ENCODE data around the gene PDE4D. TPM values are rescaled to one million over a fixed set of nuclear protein-coding genes. Genes with fewer than 3 reads are reported as not detected.
"Not testable (repeated sequence)": the region's sequence is repeated elsewhere in the genome, so short reads cannot be mapped to it uniquely, and the experiment has no call there.

The PDE4D gene
- polyA plus RNA-seq, 4 donors = 19.4 to 35.9 (median 23.1) TPM

DNA sequence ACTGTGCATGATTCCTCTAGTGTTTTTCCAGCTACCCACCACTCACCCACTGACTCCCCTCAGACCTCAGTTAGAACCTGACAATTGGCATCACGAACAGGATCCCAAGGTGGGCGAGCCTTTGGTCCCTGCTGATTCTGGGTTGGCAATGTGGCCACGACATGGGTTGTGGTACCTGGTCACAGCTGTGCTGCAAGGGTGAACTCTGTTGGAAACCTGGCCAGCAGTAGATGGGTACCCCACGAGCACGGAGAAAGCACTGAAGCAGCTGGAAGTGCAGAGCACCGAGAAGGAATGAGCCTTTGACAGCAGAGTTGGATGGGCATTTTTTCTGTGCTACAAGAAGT is 180.1 kb downstream of the PDE4D start:
- DNase-seq (ENCODE audit: low read depth in 4 of 4, low spot score in 2 of 4) = no peak

DNA sequence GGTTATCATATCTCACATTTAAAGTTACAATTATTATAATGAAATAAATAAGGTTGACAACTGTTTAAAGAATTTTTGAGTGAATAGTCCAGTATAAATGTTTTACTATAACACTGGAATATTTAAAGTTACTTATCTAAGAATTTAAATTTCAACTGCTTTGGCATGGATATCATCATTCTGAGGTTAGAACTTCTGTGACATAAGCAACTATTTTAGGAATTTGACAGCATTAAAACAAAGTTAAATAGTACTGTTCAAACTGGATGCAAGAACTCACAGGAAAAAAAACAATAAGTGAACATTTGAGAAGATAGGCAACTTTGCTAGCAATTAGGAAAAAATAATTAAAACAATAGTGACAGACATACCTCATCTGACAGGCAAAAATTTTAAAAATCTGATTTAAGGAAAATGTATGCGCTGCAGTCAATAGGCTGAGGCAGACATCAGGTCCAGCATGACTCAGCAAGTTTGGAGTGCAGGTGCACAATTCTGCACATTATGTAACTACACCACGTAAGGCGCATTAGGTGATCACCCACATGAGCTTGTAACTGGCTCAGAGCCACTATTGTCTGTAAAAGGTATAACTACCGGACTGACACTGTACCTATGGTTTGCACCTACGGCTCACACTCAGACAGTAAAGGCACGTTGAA is 180.6 kb downstream of the PDE4D start:
- no peak for DNase-seq (ENCODE audit: low read depth in 4 of 4, low spot score in 2 of 4)

DNA sequence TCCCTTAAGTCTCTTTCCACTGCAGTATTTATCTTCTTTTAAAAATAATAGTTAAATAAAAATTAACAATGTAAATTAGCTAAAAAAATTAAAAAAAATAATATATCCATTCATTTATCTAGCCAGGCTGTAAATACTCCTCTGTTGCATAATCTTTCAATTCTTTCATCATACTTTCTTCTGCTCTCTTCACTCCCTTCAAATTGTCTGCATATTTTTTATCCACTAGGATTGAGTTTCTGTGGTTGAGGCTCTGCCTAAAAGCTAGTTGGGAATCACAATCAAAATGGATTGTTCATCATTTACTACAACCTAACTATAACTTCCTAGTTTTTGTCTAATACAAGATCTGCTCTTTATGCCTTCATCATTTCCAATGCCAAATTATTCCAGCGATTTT is 182.2 kb downstream of the PDE4D start:
- DNase-seq (ENCODE audit: low read depth in 4 of 4, low spot score in 2 of 4) = no peak

DNA sequence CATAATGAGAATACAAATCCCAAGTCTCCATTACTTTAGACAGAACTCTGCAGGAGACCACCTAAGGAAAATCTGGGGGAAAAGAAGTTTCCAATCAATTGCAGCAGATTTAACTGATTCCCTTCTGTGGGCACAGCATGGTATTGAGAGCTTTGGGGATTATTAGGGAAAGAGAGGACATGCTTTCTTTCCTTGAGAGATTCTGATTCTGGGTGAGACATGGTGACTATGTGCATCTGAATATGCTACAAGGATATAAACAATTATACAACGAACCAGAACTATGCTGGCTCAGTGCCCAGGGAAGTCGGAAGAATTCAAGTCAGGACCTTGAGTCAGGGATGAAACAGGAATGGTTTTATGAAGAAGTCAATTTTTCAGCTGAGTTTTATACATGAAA is 183.7 kb downstream of the PDE4D start:
- no peak for DNase-seq (ENCODE audit: low read depth in 4 of 4, low spot score in 2 of 4)

DNA sequence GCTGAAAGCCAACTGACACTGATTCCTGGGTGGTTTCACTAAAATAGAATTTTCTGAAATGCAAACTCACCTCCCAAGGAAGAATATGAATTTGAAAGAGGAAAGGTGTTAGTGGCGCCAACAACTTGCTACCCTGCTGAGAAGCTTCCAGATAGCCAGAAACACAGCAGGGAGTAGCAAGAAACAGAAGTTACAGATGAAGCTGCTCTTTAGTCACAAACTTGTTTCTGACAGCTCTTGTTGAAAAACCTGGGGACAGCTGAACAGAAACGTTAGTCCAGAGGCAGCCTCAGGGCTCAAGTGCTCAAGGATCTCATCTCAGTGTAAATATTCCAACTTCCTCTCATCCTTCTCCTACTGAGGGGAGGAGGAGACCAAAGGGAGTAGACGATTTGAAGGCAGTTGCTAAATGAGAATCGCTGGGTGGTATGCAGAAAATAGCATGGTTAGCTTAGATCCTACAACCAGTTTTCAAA is 184.1 kb downstream of the PDE4D start:
- DNase-seq (ENCODE audit: low read depth in 4 of 4, low spot score in 2 of 4) = no peak

DNA sequence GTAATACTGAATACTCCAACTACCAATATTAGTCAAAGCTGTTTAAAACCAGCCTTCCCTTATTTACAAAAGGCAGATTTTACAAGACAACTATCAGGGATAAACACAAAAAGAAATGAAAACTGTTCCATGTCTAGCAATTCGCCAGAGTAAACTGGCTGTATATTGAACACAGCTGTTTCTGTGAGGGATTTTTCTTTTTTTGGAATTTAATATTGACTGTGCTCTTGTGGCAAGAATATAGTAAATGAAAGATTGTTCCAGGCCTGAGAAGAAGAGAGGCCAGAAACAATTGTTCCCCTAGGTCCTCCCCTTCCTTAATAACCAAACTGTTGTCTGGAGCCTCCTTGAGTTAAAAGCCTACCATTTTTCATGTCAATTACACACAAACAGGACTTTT is 188.6 kb downstream of the PDE4D start:
- no peak for DNase-seq (ENCODE audit: low read depth in 4 of 4, low spot score in 2 of 4)

DNA sequence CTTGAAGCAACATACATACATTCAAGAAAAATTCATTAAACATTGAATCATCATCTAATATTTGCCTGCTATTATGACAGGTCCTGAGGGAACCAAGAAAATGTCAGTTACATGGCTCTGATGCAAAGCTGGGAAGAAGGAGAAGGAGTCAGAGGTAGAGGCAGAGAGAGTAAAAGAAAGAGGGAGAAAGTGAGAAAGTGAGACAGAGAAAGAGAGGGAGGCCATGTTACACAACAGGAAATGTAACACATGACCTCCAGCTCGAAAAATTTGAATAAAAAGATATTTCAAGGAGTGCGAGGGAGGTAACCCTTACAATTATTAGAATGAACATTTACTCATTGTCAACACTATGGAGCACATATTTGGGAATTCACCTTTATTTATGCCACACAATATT is 189.7 kb downstream of the PDE4D start:
- DNase-seq (ENCODE audit: low read depth in 4 of 4, low spot score in 2 of 4) = no peak

DNA sequence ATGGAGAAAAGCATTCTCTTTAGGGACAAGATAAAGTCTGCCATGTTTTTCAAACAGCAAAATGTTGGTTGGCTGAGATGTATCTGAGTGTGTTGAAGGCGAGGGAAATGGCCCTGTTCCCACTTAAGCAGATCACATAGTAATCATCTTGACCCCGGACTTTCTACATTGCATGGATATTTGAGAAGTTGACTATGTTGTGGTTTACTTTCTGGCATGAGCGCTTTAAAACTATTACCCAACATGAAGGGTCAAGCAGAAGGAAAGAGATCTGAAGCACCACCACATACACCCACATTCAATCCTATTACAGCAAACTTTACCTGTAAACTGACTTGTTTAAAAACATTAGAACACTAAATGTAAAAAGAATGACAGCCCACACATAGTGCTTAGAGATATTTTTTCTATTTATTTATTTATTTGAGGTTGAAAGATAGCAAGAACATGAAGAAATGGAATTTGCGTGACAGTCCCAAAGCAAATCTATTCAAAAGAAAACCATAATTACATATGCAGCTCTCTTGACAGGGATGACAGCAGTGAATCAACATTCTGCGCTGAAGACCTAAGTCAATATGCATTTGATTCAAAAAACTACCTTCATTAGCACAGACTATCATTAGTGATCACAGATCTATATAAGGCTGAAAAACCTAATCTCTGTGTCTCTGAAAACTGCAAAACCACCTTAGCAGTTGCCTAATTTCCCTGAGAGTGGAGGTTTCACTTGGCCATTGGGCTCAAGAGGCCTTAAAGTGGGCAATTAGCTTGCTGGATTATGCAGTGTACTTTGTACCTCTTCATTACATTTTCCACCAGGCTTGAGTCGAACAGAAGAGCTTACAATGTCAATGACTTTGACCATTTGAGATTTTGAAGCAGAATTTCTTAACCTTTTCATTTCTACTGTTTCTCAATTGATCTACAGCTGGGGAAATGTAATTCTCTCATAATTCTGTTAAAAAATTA is 195.0 kb downstream of the PDE4D start:
- no peak for DNase-seq (ENCODE audit: low read depth in 4 of 4, low spot score in 2 of 4)

DNA sequence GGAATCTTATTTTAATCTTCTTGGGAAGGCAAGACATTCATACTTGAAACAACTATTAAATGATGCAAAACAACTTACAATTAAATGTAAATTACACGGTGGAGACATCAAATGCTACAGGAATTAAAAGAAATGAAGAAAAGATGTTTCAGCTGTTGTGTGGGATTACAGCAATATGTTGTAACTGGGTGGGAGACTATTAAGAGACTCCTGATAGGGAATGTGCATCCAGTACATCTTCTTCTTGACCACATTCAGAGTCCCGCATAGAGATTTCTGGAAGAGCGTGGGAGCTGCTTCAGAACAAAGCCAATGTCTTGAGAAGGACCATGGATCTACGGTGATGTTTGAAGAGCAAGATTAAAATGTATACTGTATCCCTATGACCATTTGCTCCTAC is 199.1 kb downstream of the PDE4D start:
- DNase-seq (ENCODE audit: low read depth in 4 of 4, low spot score in 2 of 4) = no peak

DNA sequence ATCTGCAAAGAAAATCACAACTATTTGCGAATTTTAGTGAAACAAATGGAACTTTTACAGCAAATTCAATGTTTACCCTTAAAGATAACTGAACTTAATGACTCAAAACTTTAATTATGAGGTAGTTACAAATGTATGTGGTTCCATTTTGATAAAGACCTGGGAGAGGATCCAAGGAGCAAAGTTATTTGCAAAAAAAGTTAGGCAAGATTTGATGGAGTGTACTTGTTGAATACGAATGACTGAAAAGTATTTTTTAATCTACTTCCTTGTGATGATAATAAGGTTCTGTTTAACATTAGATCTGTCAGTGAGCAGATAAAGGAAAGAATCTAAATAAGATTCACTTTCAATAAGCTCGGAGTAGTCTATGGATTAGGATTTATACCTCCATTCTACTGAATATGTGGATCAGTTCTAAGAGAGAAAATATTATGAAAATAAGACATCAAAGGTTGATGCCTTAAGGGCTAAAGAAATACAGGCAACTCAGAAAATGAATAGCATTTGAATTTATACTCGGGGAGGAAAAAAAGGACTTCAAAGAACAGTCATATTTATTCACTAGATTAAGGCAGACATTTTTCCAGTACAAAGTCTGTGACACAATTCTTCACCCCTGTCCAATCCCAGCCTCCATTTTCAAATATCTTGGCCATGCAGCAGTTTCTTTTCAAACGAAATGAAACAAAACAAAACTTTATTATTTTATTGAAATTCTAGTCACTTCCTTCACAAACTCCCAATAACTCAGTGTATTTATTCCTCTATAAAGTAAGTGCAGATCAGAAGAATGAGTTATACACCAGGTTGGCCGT is 199.8 kb downstream of the PDE4D start:
- no peak for DNase-seq (ENCODE audit: low read depth in 4 of 4, low spot score in 2 of 4)

DNA sequence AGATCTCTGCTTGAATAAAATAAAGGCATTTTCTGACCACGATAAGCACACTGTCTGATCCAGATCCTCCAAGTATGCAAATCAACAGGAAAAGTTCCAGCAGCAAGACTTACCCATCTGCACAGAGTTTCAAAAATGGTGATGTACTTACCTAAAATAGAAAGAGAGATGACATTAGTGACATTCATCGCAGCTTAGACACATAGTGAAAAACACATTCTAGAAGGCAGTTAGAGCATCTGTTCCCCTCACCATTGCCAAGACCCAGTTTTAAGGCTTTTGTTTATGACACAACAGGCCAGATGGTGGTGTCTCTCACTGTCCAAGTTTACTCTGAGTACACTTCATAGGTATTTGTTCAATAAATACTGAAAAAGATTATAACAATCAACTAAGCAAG is 207.7 kb downstream of the PDE4D start:
- DNase-seq (ENCODE audit: low read depth in 4 of 4, low spot score in 2 of 4) = no peak

DNA sequence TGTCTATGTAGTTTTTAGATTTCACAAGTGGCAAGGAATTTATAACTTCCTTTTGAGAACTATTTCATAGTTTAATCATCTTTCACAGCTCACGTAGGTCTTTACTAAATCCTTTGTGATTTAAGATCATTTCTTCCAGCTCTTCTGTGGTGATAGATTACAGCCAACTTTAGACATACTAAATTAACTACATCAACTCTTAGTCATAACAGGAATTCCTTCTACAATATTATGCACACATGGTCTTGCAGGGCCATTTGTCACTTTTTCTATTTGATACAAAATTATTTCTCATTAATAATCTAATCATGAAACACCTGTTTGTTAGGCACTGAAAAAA is 208.4 kb downstream of the PDE4D start:
- no peak for DNase-seq (ENCODE audit: low read depth in 4 of 4, low spot score in 2 of 4)

DNA sequence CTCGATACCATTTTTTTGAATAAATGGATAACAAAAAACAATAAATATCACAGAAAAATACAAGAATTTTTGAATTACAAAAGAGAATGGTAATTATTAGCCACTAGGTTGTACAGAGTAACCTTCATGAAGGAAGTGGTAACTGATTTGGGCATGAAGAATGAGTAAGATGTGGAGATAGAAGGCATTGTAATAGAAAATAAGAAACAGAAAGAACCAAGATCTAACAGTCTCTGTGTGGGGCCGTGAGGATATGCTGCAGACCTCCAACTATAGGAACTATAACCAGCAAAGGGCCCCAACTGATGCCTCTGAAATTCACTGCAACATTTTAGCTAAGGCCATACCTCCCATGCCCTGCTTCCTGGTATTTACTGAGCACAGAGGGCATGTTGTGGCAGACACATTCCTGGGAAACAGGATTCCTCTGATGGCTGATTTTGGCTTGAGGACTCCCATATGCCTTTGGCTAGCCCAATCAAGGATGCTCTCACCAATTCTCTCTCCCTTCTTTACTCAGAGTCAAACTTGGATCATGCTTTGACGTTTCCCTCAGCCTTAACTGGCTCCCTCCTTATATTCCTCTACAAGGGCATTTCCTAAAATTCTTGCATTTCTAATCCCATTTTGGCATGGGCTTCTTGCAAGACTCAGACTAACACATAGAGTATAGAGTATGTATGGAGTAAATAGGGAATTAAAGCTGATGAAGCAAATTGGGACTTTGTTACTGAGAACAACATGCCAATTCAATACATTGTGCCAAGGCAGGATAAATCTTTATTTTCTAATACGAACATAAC is 208.9 kb downstream of the PDE4D start:
- DNase-seq (ENCODE audit: low read depth in 4 of 4, low spot score in 2 of 4) = no peak

DNA sequence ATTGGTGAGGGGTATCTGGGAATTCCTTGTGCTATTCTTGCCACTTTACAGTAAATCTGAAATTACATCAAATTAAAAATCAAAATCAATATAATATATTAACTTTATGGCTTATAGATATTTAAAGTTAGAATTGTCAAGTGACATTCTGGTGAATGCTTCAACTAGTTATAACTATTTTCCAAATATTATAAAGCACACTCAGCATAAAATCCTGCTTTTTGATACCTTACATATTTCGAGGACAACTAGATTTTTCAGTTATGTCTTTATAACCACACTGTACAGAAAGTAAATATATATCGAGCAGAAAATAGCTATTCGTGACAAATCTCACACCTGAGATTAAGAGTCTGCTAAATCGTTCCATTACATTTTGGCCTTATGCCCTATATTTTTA is 210.2 kb downstream of the PDE4D start:
- no peak for DNase-seq (ENCODE audit: low read depth in 4 of 4, low spot score in 2 of 4)

DNA sequence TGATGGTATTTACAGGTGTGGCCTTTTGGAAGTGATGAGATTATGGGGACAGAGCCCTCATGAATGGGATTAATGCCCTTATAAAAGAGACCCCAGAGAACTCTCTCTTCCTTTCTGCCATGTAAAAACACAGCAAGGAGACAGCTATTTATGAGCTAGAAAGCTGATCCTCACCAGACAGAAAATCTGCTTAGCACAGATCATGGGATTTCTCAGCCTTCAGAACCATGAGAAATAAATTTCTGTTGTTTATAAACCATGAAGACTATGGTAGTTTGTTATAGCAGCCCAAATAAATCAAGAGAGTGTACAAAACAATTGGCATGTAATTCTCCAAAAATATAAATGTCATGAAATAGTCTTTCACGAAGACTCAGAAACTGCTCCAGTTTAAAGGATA is 211.0 kb downstream of the PDE4D start:
- no peak for DNase-seq (ENCODE audit: low read depth in 4 of 4, low spot score in 2 of 4)

DNA sequence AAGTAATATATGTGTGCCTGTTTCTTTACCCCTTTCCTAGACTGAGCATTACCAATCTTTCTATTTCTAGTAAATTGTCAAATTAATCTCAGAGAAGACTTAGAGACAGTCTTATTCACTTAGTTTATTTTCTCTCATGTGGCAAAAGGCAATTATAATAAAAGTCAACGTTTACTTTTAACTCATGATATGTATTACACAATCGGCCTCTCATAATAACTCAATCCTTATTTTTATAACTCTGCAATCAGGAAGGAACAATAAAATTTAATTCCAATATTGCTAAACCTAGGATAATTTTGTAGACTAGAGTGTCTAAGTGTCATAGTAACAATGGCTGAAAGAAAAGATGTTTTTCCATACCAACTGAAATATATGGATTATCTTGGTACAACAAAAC is 214.6 kb downstream of the PDE4D start:
- DNase-seq (ENCODE audit: low read depth in 4 of 4, low spot score in 2 of 4) = no peak

DNA sequence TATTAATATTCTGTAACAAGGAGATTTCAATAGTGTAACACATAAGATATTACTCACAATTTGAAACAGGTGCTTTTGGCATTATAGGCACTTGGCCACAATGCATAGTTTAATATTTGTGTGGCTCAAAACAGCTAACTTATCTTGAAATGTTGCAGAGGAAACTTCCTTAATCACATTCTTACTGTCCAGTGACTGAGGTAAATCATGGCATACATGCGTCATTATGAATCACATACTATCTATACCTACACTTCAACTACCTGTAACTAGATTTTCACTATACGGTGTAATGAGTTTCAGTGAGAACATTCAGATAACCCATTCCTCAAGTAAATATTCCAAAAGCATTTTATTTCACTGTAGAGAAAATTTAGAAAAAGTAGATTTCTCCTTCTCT is 218.8 kb downstream of the PDE4D start:
- DNase-seq (ENCODE audit: low read depth in 4 of 4, low spot score in 2 of 4) = no peak

DNA sequence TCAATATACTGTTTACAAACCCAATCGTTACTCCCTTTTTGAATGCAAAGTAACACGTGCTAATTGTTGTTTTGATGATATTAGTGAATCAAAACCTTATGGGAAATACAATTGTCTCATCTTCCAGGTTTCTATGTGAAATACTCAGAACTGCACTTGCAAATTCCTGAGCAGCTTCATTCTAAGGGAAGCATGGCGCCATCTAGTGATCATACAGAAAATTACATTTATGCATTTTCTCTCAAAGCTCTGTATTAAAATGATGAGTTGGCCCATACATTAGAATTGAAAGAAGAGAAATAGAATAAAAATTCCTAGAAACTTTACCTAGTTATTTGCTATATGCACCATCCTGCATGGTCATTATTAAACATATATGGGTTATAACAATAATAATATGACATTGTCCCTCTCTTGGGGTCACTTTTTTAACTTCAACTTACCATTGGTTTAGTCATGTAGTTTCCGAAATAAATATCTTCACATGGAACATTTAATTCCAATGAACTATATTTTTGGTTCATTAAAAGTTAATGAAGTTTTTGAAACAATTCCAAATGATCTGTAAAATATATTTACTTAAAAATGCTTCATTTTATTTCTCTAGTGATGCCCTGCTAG is 220.0 kb downstream of the PDE4D start:
- peak in 3 of 4 donors; percentile 11 to 41 (median 20) for DNase-seq (ENCODE audit: low read depth in 4 of 4, low spot score in 2 of 4)

DNA sequence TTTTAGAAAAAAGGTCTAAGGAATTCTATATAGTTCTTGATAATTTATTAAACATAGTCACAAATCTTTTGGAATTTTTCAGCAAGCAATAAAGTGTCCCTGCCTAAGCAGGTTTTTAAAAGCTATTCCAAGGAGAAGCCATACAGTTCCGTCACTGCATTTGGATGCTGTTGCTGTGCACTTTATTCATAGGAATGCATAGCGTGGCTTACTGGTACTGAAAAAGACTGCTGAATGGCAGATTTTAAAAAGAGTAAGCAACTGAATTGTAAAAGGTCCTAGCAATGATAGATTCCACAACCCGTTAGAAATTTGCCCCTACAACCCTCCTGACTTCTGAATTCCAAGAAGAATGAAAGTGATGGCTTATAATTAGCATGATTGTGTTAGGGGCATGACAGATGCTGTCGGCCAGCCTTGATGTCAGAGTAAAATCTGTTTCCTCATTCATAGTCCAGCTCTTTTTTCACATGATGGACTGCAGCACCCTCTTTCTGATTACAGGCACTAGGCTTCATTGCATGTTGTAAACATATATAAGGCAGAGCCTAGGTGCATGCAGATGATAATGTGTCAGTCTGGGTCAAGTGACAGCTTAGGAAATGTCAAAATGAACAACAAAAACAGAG is 227.0 kb downstream of the PDE4D start:
- DNase-seq (ENCODE audit: low read depth in 4 of 4, low spot score in 2 of 4) = no peak

DNA sequence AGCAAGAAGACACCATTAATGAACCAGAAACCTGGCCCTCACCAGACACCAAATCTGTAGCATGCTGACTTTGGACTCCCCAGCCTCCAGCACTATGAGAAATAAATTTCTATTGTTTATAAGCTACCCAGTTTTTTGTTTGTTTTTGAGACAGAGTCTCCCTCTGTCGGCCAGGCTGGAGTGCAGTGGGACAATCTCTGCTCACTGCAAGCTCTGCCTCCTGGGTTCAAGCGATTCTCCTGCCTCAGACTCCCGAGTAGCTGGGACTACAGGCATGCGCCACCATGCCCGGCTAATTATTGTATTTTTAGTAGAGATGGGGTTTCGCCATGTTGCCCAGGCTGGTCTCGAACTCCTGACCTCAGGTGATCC is 227.7 kb downstream of the PDE4D start:
- not testable (repeated sequence) for DNase-seq (ENCODE audit: low read depth in 4 of 4, low spot score in 2 of 4)

All from left renal cortex interstitium (tissue), 4 donors.